Panc1 (cell line): ENCODE data around the gene MED13L.

ENCODE experiments used
- CTCF ChIP-seq: fragments of 450-650 bp; IDR thresholded peaks from 2 replicates; pipeline ENCODE4 v1.5.1; 2017; ENCODE audit warnings: mild to moderate bottlenecking
- POLR2AphosphoS5 ChIP-seq: IDR thresholded peaks from 2 replicates; pipeline ENCODE4 v1.6.1; 2012; ENCODE audit warnings: mild to moderate bottlenecking, low read depth, low read length, moderate library complexity
- SIN3A ChIP-seq: IDR thresholded peaks from 2 replicates; pipeline ENCODE4 v1.6.1; 2012; ENCODE audit warnings: low read depth, mild to moderate bottlenecking, low read length, moderate library complexity, borderline replicate concordance; ENCODE audit not compliant: insufficient read depth
- TCF7L2 ChIP-seq: IDR thresholded peaks from 2 replicates; pipeline ENCODE4 v1.6.1; 2011; ENCODE audit warnings: mild to moderate bottlenecking, low read depth, low read length, inconsistent platforms

GRCh38 chr12:116087962-116088361 lies 189.5 kb downstream of the MED13L start:
- TF ChIP-seq CTCF, result no peak
- no peak for TF ChIP-seq POLR2AphosphoS5
- TF ChIP-seq TCF7L2, result no peak
- TF ChIP-seq SIN3A, result no peak
